ENCODE data around the gene CLK2.

- peak in 2 of 3 experiments; percentile 1 to 32; a peak in 3 of 4 replicates for TF ChIP-seq CTCF (IDR thresholded peaks at IDR 0.05; ENCODE audit: control extremely low read depth in 1 of 3, insufficient read depth in 1 of 3, low read depth in 1 of 3, low read length in 3 of 3)
- no peak for TF ChIP-seq BRCA1 (IDR thresholded peaks at IDR 0.05; ENCODE audit: low read depth, low read length)
- TF ChIP-seq CHD1 (IDR thresholded peaks at IDR 0.05; ENCODE audit: low read depth, low read length) = no peak
- no peak for TF ChIP-seq MAFK (IDR thresholded peaks at IDR 0.05; ENCODE audit: low read depth, low read length)
- no peak for TF ChIP-seq EZH2 (IDR thresholded peaks at IDR 0.05; ENCODE audit: low read depth, low read length, severe bottlenecking)
- TF ChIP-seq TAF7 (optimal IDR thresholded peaks at IDR 0.05; ENCODE audit: borderline replicate concordance, low read depth, low read length) = no peak
- TF ChIP-seq POLR2A (IDR thresholded peaks at IDR 0.05; ENCODE audit: control extremely low read depth in 1 of 2, low read depth in 2 of 2, low read length in 2 of 2) = no peak
- no peak for TF ChIP-seq SP4 (IDR thresholded peaks at IDR 0.05; ENCODE audit: low read length)
- no peak for TF ChIP-seq BACH1 (IDR thresholded peaks at IDR 0.05; ENCODE audit: low read length)
- no peak for TF ChIP-seq TAF1 (IDR thresholded peaks at IDR 0.05; ENCODE audit: low read depth, low read length)
- no peak for TF ChIP-seq USF2 (IDR thresholded peaks at IDR 0.05; ENCODE audit: low read length)
- no peak for TF ChIP-seq POLR2AphosphoS5 (IDR thresholded peaks at IDR 0.05; ENCODE audit: low read depth, low read length)
- TF ChIP-seq SRF (IDR thresholded peaks at IDR 0.05; ENCODE audit: low read depth, low read length) = no peak
- TF ChIP-seq SIN3A (conservative IDR thresholded peaks at IDR 0.05 in 1 of 2, IDR thresholded peaks at IDR 0.05 in 1 of 2; ENCODE audit: low read depth in 1 of 2, low read length in 2 of 2) = no peak
Measured at GRCh38 chr1:155253208-155253607, 20.1 kb downstream of the CLK2 start.

Measured in H1 (cell line).